Heart left ventricle (tissue), 16 donors: ENCODE measurements around the gene C1orf21. TPM values are rescaled to one million over a fixed set of nuclear protein-coding genes. Genes with fewer than 3 reads are reported as not detected.

Experiments
- ATAC-seq, 4 donors: fragments of 200-7000 bp; cut with Tn5 transposase; one replicate each; pipeline ENCODE4 v1.9.1; 2020 to 2022; ENCODE audit warnings: moderate library complexity in 4 of 4, mild to moderate bottlenecking in 3 of 4, moderate number of reproducible peaks in 1 of 4
- DNase-seq, 5 donors: peaks; one replicate each; pipeline ENCODE4 v3.0.0-alpha.2; 2020
- H3K27ac ChIP-seq, 12 donors: fragments of 200-600 bp; sonication (generic) in 4 of 12; one replicate each; pipeline versions ENCODE4 v1.5.0 to v1.8.0; 2016 to 2022; ENCODE audit warnings: mild to moderate bottlenecking in 2 of 12
- H3K27me3 ChIP-seq, 9 donors: fragments of 200-600 bp; sonication (generic) in 2 of 9; one replicate each; pipeline versions ENCODE4 v1.5.1 to v1.8.0; 2016 to 2022; ENCODE audit warnings: mild to moderate bottlenecking in 3 of 9
- H3K36me3 ChIP-seq, 9 donors: fragments of 200-600 bp; sonication (generic) in 2 of 9; one replicate each; pipeline versions ENCODE4 v1.5.0 to v1.8.0; 2018 to 2022; ENCODE audit warnings: mild to moderate bottlenecking in 2 of 9
- H3K4me1 ChIP-seq, 12 donors: fragments of 200-600 bp; sonication (generic) in 4 of 12; one replicate each; pipeline versions ENCODE4 v1.5.0 to v1.8.0; 2016 to 2022; ENCODE audit warnings: mild to moderate bottlenecking in 3 of 12
- H3K4me3 ChIP-seq, 12 donors: fragments of 200-600 bp; sonication (generic) in 4 of 12; one replicate each; pipeline versions ENCODE4 v1.5.0 to v1.8.0; 2017 to 2022; ENCODE audit warnings: mild to moderate bottlenecking in 9 of 12, moderate library complexity in 4 of 12
- H3K9me3 ChIP-seq, 12 donors: fragments of 200-600 bp; sonication (generic) in 4 of 12; one replicate each; pipeline versions ENCODE4 v1.5.0 to v1.8.0; 2016 to 2022; ENCODE audit warnings: mild to moderate bottlenecking in 1 of 12
- POLR2A ChIP-seq, 2 donors: fragments of 450-650 bp; IDR thresholded peaks; one replicate each; pipeline ENCODE4 v1.6.1; 2017; ENCODE audit warnings: antibody characterized with exemption in 2 of 2, mild to moderate bottlenecking in 2 of 2, moderate library complexity in 2 of 2
- WGBS, 4 donors: extraction: QIAGEN DNeasy Blood & Tissue Kit in 2 of 4; methylation state at CpG; one replicate each; pipeline versions ENCODE4 v1.1.5 to v1.1.7; 2013 to 2018; 5-methylcytosine and 5-hydroxymethylcytosine counted together
- intact Hi-C, 10 donors: fragments of 100-400 bp; cut with DNase I; formaldehyde crosslinking; loops; one replicate each; pipeline versions ENCODE4 v1.11.1 to v1.14.2; 2022
- polyA plus RNA-seq, 2 donors: library from polyadenylated mRNA; stranded (reverse); fragments of 200-250 nt; gene quantifications; one replicate each; pipeline ENCODE4 v1.2.3, GENCODE V29; 2013
- total RNA-seq, 9 donors: library from RNA; depleted of rRNA in 2 of 9; stranded (reverse); fragments of >200 nt in 2 of 9; fragmentation: NEBNext Ultra II Directional in 3 of 9; extraction: Animal tissue kit (Norgen Biotek cat#: 25700) in 3 of 9; gene quantifications; one replicate each; pipeline versions ENCODE4 v1.1.0 to v1.2.4, GENCODE V29; 2016 to 2023
- TF ChIP-seq, protein P1 (sequence below), 12 donors: fragments of 200-600 bp; sonication (generic) in 4 of 12; IDR thresholded peaks; one replicate each; pipeline versions ENCODE4 v1.5.0 to v1.8.0; 2018 to 2022; ENCODE audit warnings: antibody characterized with exemption in 12 of 12, mild to moderate bottlenecking in 5 of 12
- donor health status: ischemic (EF 13 %, LVEDD 7.1; RV severe dilation, severe dysfunction).
- donor health status: healthy with polysubstance abuse.
- donor health status: DM: no; HTN: yes; CAD: no.
- donor health status: DM: no; HTN: no; CAD: no.
- donor health status: ischemic (EF 25% LVEDD 6.9; RV normal size, moderate dysfunction).
- donor health status: ischemic (EF 25% LVEDD 5.7; RV mildly dilated, moderate dysfunction).
- donor health status: healthy.
- donor health status: DM: yes; HTN: yes; CAD: no.
- donor health status: ischemic (EF 35%, LVEDD 5.7; RV mildly dilated, moderate dysfunction).
- donor health status: nonischemic (EF 11% LVEDD 7.7; RV severe dilation, severe dysfunction).
- donor health status: DM: yes; HTN: yes; CAD: no.
- donor health status: PGD.
- donor health status: ischemic (EF 29% LVEDD 5.4; RV normal size, mild dysfunction).
- donor health status: nonischemic (EF 23%, LVEDD 6.1; RV moderate dilation, normal function).

The C1orf21 gene
- total and polyA plus RNA-seq, 11 donors, result 32.0 to 81.3 (median 68.4) TPM

- H3K4me3 ChIP-seq, result no peak overlapping the region
- peaks cover 4 to 71% (median 42%) of the 10 kb centered on the region in 12 donors for H3K4me1 ChIP-seq
- DNase-seq, result no peak
- ATAC-seq, result no peak
- WGBS, 4 donors, result 92 to 98% (median 96%) methylated on average over 5 of the region's 5 CpGs
- no peaks in the 10 kb centered on the region for H3K36me3 ChIP-seq
- no peaks in the 10 kb centered on the region for H3K9me3 ChIP-seq
- peak overlapping the region in 1 of 12 donors; percentile 18 for H3K27ac ChIP-seq
- H3K27me3 ChIP-seq, result no peaks in the 10 kb centered on the region
- intact Hi-C loops, result loop anchor here in 1 of 10 donors (10.0 kb wide), 2 partner anchors 202 to 1418 kb away; no protein-coding TSS in a partner anchor
- TF ChIP-seq, protein P1, sequence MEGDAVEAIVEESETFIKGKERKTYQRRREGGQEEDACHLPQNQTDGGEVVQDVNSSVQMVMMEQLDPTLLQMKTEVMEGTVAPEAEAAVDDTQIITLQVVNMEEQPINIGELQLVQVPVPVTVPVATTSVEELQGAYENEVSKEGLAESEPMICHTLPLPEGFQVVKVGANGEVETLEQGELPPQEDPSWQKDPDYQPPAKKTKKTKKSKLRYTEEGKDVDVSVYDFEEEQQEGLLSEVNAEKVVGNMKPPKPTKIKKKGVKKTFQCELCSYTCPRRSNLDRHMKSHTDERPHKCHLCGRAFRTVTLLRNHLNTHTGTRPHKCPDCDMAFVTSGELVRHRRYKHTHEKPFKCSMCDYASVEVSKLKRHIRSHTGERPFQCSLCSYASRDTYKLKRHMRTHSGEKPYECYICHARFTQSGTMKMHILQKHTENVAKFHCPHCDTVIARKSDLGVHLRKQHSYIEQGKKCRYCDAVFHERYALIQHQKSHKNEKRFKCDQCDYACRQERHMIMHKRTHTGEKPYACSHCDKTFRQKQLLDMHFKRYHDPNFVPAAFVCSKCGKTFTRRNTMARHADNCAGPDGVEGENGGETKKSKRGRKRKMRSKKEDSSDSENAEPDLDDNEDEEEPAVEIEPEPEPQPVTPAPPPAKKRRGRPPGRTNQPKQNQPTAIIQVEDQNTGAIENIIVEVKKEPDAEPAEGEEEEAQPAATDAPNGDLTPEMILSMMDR (IDR thresholded peaks at IDR 0.05), result no peak
- TF ChIP-seq POLR2A (IDR thresholded peaks at IDR 0.05), result no peak
These were observed 76.2 kb downstream of the C1orf21 start for GRCh38 chr1:184462990-184463389.

DNA sequence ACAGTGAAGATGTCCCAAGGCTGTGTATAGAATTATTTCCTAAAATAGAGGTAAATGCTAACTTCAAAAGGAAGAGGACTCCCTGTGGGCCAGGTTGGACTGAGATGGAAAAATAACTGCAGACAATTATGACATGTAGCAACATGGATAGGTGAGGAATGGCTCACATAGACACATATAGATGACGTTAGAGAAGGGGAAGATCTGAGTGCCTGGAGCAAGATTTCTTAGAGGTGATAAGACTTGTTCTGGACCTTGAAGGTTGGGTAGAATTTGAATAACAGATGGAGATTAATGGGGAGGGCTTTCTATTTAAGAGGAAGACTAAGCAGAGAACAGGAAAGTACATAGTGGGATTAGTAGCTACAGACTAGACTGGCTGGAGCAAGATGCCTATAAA is 76.9 kb downstream of the C1orf21 start:
- intact Hi-C loops, result loop anchor here in 1 of 10 donors (10.0 kb wide), 2 partner anchors 201 to 1419 kb away; no protein-coding TSS in a partner anchor
- H3K27ac ChIP-seq, result no peak overlapping the region
- no peaks in the 10 kb centered on the region for H3K9me3 ChIP-seq
- H3K36me3 ChIP-seq, result no peaks in the 10 kb centered on the region
- WGBS, 4 donors, result 62 to 78% (median 65%) methylated on average over 1 of the region's 1 CpG
- TF ChIP-seq, protein P1 (IDR thresholded peaks at IDR 0.05), result no peak
- TF ChIP-seq POLR2A (IDR thresholded peaks at IDR 0.05), result no peak
- ATAC-seq (no peak), DNase-seq (no peak)
- H3K4me3 ChIP-seq, result no peak overlapping the region
- H3K4me1 ChIP-seq, result peaks cover 3 to 68% (median 35%) of the 10 kb centered on the region in 12 donors
- no peaks in the 10 kb centered on the region for H3K27me3 ChIP-seq

DNA sequence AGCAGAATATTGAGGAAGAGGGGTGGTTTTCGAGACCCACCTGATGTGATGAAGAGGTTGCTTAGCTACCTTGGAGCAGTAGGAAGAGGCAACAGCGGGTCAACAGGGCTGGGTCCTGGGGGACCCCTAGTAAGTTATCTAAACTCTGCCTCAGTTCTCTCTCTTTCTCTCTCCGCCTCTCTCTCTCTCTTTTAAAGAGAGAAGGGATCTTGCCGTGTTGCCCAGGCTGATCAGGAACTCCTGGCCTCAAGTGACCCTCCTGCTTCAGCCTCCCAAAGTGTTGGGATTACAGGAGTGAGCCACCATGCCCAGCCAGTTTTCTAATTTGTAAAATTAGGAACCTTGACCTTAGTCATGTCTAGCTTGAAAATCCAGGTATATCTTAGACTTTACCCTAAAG is 77.9 kb downstream of the C1orf21 start:
- Histone ChIP-seq H3K27me3 (no peaks in the 10 kb centered on the region), H3K9me3 (no peaks in the 10 kb centered on the region), H3K27ac (no peak overlapping the region), H3K4me1 (peaks cover 2 to 66% (median 31%) of the 10 kb centered on the region in 12 donors), H3K36me3 (no peaks in the 10 kb centered on the region), H3K4me3 (no peak overlapping the region)
- TF ChIP-seq POLR2A (IDR thresholded peaks at IDR 0.05), result no peak
- TF ChIP-seq, protein P1 (IDR thresholded peaks at IDR 0.05), result no peak
- ATAC-seq, result no peak
- intact Hi-C loops, result loop anchor here in 3 of 10 donors (5.0 to 10.0 kb wide), 3 partner anchors 77 to 1420 kb away; partner anchors contain the start of gene C1orf21 (in 2 of the 3)
- no peak for DNase-seq
- WGBS, 4 donors, result 82 to 98% (median 94%) methylated on average over 4 of the region's 4 CpGs

- Histone ChIP-seq H3K4me1 (peaks cover 2 to 66% (median 34%) of the 10 kb centered on the region in 12 donors), H3K27ac (peak overlapping the region in 5 of 12 donors; percentile 23 to 59 (median 45))
- intact Hi-C loops, result loop anchor here in 3 of 10 donors (5.0 to 10.0 kb wide), 3 partner anchors 78 to 1421 kb away; partner anchors contain the start of gene C1orf21 (in 2 of the 3)
These were observed 78.8 kb downstream of the C1orf21 start for GRCh38 chr1:184465489-184466146.

More at GRCh38 chr1:184465489-184466146, 78.8 kb downstream of the C1orf21 start:
- no peak overlapping the region for H3K4me3 ChIP-seq
- DNase-seq (peak in 2 of 5 donors; percentile 60 to 66), ATAC-seq (peak; percentile 65 to 84 (median 74))
- no peak for TF ChIP-seq POLR2A (IDR thresholded peaks at IDR 0.05)
- TF ChIP-seq, protein P1 (IDR thresholded peaks at IDR 0.05), result peak in 11 of 12 donors; percentile 6 to 58 (median 39)
- no peaks in the 10 kb centered on the region for H3K27me3 ChIP-seq
- no peaks in the 10 kb centered on the region for H3K9me3 ChIP-seq
- no peaks in the 10 kb centered on the region for H3K36me3 ChIP-seq
- 65 to 74% (median 71%) methylated on average over 7 of the region's 7 CpGs for WGBS, 4 donors
